ENCODE results near the gene SETD2.
"Not testable (repeated sequence)": the region's sequence is repeated elsewhere in the genome, so short reads cannot be mapped to it uniquely, and the experiment has no call there.

Gene SETD2

GRCh38 chr3:47098910-47099309 is 65.0 kb downstream of the SETD2 start:
- no peak for FAIRE-seq

- no peak for FAIRE-seq
Observed at GRCh38 chr3:47097864-47098263, 66.0 kb downstream of the SETD2 start.

GRCh38 chr3:47096959-47097358 is 67.0 kb downstream of the SETD2 start:
- peak; percentile 82 for FAIRE-seq

GRCh38 chr3:47092090-47092489 is 71.8 kb downstream of the SETD2 start:
- no peak for FAIRE-seq

GRCh38 chr3:47089630-47090029 is 74.3 kb downstream of the SETD2 start:
- no peak for FAIRE-seq

GRCh38 chr3:47086071-47086470 is 77.8 kb downstream of the SETD2 start:
- FAIRE-seq: no peak

- FAIRE-seq: no peak
Observed at GRCh38 chr3:47083786-47084185, 80.1 kb downstream of the SETD2 start.

- FAIRE-seq: no peak
Observed at GRCh38 chr3:47082519-47082918, 81.4 kb downstream of the SETD2 start.

GRCh38 chr3:47079432-47079831 is 84.5 kb downstream of the SETD2 start:
- FAIRE-seq: no peak

GRCh38 chr3:47073685-47074084 is 90.2 kb downstream of the SETD2 start:
- no peak for FAIRE-seq

- FAIRE-seq: no peak
Observed at GRCh38 chr3:47070770-47071169, 93.1 kb downstream of the SETD2 start.

GRCh38 chr3:47066259-47066658 is 97.7 kb downstream of the SETD2 start:
- not testable (repeated sequence) for FAIRE-seq

- FAIRE-seq: no peak
Observed at GRCh38 chr3:47065681-47066080, 98.2 kb downstream of the SETD2 start.

GRCh38 chr3:47065058-47065457 is 98.9 kb downstream of the SETD2 start:
- FAIRE-seq: no peak

GRCh38 chr3:47057212-47057671 is 106.7 kb downstream of the SETD2 start:
- FAIRE-seq: no peak

- FAIRE-seq: no peak
Observed at GRCh38 chr3:47056705-47057104, 107.2 kb downstream of the SETD2 start.

- no peak for FAIRE-seq
Observed at GRCh38 chr3:47054412-47054811, 109.5 kb downstream of the SETD2 start.

GRCh38 chr3:47047673-47048072 is 116.2 kb downstream of the SETD2 start:
- FAIRE-seq: no peak

GRCh38 chr3:47047069-47047468 is 116.8 kb downstream of the SETD2 start:
- FAIRE-seq: no peak

GRCh38 chr3:47042231-47042791 is 121.6 kb downstream of the SETD2 start:
- no peak for FAIRE-seq

GRCh38 chr3:47041114-47041513 is 122.8 kb downstream of the SETD2 start:
- FAIRE-seq: no peak

- not testable (repeated sequence) for FAIRE-seq
Observed at GRCh38 chr3:47037302-47037701, 126.6 kb downstream of the SETD2 start.

- no peak for FAIRE-seq
Observed at GRCh38 chr3:47036145-47036544, 127.8 kb downstream of the SETD2 start.

GRCh38 chr3:47035645-47036044 is 128.3 kb downstream of the SETD2 start:
- no peak for FAIRE-seq

- no peak for FAIRE-seq
Observed at GRCh38 chr3:47034868-47035489, 128.9 kb downstream of the SETD2 start.
